GM18526 (cell line): ENCODE results near the gene ZPLD1.

Source experiments
- POLR2A ChIP-seq: IDR thresholded peaks from 3 replicates; pipeline ENCODE4 v1.6.1; 2011; ENCODE audit not compliant: insufficient read length; ENCODE audit errors: extremely low read depth

The ZPLD1 gene

DNA sequence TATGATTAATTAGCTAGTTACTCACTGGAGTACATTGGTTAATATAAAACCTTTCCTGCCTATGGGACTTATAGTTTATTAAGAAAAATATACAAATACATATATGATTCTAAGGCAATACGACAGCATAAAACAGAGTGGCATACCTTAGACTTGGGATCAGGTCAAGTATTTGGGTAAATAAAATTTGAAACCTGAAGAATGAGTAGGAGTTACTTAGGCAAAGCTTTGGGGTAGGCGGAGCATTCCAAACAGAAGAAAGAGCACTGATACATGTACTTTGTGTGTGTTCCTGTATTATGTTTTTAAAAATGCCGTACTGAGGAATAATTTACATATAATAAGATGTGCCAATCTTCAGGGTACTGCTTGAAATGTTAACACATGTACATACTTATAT lies 15.1 kb downstream of the ZPLD1 start:
- no peak for TF ChIP-seq POLR2A

DNA sequence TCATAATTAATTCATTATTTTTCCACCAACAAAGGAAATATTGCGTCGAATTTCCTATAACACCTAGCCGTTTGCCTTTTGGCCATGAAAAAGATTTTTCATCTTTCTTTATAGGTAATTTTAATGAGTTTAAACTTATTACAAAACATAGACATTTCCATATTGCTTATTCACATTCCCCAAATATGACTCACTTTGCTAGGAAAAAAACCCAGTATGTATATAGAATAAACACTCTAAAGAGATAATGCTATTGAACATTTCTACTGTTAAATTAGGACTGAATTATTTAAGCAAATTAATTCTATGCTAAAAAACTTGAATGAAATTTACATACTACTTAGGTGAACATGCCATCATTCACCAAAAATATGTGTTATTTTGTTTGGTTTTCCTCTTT lies 16.2 kb downstream of the ZPLD1 start:
- no peak for TF ChIP-seq POLR2A

DNA sequence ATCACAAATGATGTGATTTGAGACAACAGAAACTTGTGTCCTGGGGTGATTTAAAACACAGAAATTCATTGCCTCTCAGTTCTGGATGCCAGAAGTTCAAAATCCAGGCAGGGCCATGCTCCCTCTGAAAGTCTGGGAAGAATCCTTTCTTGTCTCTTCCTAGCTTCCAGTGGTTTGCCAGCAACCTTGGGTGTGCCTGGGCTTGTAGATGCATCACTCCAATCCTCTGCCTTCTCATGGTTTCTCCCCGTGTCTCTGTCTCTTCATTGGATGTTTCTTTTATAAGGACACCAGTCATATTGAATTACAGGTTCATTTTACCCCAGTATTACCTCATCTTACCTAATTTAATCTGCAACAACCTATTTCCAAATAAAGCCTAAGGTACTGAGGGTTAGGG lies 16.7 kb downstream of the ZPLD1 start:
- TF ChIP-seq POLR2A, result no peak

DNA sequence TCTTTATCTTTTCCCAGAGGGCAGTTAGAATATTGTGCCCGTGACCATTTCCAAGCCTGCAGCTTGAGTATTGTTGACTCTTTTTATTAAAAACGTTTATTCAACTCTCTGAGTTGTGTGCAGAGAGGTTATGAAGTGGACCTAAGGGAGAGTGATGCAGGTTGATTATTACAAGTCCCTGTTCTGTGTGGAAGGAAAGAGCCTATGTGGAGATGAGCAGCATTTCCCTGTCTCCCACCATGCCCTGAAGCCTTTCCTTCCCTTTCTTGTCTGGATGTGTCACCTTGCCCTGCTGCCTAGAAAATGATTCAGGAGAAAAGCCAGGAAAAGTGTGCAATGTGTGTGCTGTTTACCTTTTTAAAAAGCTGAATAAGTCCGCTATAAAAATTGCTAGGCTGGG lies 19.4 kb downstream of the ZPLD1 start:
- no peak for TF ChIP-seq POLR2A

DNA sequence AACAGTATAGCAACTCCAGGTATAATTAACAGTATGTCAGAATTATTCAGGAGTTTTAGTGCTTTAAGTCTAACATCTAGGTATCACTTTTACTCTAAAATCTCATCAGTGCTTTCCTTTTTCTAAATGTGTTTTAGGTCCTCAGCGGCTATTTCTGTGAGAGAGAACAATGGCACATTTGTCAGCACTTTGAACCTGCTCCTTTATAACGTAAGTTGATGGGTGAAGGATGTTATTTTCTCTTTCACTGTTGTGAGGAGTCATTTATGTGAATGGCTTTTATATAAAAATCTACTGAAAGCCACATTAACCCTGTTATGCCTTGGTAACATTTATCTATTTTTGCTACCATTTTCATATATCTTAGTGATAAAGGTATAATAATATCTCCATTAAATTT lies 22.8 kb downstream of the ZPLD1 start:
- TF ChIP-seq POLR2A, result no peak

DNA sequence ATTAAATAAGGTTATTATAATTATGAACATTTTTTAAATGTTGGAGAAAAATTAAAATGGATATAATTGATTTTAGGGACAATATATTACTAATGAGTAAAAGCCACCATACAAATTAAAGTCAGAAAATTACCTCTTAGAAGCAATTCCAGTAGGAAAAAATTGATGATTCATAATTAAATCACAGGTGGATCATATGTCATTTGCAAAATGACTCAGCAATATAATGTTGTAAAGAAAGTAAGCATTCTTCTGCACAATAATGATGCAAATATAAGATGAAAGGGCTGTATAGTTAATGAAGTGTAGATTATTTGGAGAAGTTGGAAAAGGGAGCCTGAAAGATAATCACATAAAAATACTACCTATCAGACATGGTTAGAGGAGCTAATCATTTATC lies 25.8 kb downstream of the ZPLD1 start:
- no peak for TF ChIP-seq POLR2A

DNA sequence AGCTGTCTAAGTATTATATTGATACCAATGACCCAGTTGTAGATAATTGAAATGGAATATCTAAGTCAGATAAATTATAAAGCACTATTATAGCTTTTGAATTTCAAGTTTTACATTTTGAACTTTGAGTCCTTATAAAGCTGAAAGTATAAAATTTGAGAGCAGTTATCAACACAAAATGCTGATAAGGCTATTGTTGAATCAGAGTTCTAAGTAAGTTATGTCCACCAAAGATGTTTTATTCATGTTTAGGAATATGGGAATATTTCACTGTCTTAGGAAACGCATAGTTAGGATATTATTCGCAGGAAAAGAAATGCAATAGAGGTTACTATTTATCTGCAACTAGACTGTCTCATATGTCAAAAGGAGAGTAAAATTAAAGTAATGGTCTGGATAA lies 29.4 kb downstream of the ZPLD1 start:
- no peak for TF ChIP-seq POLR2A

DNA sequence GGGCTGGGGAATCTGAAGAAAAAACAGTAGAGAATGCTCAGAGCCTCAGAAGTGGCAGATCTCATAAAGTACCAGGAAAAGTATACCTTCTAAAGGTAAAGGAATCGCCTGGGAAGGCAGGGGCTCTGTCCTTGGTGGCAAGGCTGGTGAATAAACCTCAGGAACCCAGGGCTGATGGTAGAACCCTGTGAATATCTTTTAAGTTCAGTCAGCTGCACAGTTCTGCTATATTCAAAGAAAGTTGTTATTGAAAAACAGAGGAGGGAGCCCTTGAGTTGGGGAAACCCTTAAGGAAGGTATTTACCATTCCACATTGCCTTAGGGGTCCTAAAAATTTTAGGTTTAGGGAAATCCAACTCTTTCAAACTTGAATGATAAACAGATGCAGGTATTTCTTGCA lies 31.2 kb downstream of the ZPLD1 start:
- no peak for TF ChIP-seq POLR2A

DNA sequence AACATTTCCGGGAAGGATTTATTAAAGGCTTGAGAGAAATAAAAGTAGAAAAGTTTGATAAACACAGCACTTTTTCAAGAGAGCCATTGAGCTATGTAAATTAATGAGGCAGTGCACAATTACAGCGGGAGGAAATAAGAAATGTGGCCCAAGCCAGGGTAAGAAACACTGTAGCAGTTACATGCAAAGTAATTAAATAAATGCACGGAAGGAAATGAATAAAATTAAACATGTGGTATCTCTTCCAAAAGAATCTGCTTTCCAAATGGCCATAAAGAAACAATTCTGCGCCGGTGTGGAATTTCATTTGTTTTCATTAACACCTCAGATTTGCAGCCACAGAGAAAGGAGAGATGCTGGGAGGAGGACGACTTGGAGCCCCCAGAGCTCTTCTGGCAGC lies 35.3 kb downstream of the ZPLD1 start:
- TF ChIP-seq POLR2A, result no peak

DNA sequence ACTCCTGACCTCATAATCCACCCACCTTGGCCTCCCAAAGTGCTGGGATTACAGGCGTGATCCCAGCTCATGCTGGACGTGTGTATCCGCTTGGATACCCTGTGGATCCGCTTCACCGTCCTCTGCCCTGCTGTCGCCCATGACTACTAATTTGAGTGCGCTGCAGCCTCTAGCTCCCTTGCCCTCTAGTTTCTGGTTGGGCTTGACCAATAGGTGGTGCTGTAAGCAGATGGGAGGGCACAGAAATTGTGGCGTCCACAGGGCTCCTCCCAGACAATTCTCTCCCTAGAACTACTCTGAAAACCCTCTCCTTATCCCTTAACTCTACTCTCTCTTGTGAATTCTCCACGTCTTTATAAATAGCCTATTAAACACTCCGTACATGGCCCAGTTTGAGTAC lies 36.2 kb downstream of the ZPLD1 start:
- TF ChIP-seq POLR2A, result no peak

DNA sequence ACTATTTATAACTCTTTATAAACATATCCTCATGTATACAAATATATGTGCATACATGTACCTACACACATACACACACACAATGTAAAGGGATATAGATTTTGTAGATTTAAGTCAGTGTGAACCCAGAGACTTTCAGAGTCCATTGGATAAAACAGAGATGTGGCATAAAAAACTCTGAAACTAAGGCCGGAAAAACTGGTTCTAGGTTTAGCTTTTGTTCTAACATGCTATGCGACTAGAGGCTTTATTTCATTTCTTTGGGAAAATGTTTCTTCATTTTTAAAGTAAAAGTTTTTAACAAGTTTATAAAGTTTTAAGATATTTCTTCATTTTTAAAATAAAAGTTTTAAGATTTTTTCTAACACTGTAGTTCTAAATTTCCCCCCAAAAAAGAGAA lies 36.7 kb downstream of the ZPLD1 start:
- TF ChIP-seq POLR2A, result no peak

DNA sequence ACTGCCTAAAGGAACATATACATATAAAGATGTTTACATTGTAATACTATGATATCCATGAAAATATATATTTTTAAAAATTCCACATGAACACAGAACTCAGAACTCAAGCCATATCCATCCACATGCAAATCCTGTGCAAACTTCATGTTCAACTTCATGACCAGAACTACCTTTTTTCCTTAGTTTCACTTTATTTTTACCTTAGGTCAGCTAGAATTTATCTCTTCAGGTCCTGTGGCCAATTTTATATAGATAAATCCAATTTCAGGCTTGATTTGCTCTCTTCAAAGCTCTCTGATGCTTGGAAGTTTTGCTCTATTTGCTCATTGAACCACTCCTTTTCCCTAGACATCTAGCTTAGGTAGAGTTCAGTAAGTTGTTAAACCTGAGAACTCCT lies 38.8 kb downstream of the ZPLD1 start:
- TF ChIP-seq POLR2A, result no peak

DNA sequence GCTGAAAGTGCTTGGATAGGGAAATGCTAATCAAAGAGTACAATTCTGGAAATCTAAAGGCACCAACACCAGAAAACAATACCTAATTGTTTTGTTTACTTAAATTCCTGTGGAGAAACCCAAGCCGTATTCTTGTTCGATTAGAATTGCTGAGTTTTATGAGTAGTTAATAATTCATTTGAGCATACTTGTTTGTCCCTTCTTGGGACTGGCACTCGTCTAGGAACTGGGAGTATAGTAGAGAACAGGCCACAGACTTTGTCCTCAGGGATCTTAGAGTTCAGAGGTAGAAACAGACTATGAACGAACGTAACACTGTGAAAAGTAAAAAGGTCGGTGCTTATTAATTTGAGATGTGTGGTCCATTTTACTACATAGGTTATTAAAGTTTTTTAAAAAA lies 39.4 kb downstream of the ZPLD1 start:
- TF ChIP-seq POLR2A, result no peak

DNA sequence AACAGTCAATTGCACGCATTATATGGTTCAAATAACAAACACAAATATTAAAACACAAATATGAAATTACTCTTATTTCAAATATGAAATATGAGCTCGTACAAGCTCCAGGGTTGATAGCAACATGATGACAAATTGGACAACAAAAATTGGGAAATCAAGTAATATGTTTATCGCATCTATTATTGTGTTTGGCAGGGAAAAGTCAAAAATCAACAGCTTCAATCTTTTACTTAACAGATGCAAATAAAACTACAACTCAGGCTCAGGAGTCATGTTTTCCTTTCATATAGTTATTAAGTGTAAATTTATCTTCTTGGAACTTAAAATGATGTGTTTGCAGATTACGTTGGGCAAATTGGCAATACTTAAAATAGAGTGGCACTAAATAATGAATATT lies 41.4 kb downstream of the ZPLD1 start:
- TF ChIP-seq POLR2A, result no peak

DNA sequence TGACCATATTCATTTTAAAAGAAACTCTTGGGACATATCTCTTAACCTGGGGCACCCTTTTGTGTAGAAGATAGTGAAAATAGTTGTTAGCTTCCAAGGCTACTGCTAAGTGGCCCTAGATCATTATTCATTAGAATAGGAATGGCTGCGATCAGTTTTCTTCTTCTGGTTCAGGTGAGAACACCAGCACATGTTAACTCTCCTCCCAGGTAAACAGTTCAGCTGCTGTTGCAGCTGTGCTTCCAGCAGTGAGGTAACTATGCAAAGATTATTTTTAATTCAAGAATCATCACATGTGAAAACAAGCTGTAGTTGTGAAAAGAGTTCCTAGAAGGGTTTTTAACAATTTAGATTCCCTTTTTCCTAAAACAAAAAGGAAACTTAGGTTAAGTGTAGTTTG lies 43.3 kb downstream of the ZPLD1 start:
- no peak for TF ChIP-seq POLR2A

DNA sequence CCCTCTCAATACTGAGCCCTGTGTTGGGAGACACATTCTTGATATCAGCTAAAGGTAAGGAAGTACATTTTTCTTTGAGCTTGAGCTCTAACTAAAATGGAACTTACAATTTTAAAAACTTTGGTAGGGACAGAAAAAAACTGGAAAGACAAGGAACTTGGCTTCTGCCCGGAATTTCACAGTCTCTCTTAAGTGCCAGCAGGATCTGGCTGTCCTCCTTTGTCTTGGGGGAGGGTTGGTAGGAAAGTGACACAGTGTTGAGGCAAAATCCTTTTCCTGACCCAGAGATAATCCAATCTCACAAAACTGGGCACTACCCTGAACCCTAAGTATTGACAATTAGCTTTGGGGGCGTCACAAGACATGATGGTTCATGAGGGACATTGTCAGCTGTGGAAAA lies 45.3 kb downstream of the ZPLD1 start:
- no peak for TF ChIP-seq POLR2A

DNA sequence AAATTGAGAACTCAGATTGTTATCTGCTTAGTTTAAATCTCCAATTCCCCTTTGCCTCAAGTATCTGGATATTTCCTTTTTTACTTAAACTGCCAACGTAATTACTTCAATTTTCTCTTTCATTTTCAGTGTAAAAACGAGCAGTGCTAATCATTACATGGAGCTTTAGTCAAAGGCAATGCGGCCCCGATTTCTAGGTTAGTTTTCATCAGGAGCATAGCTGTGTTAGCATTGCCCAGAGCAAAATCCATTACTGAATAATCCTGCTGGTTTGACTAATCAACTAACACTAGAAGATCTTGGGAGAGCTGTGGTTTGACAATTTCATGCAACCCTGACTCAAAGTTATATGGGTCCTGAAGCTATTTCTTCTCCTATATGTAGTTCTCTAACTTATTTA lies 46.2 kb downstream of the ZPLD1 start:
- TF ChIP-seq POLR2A, result no peak

DNA sequence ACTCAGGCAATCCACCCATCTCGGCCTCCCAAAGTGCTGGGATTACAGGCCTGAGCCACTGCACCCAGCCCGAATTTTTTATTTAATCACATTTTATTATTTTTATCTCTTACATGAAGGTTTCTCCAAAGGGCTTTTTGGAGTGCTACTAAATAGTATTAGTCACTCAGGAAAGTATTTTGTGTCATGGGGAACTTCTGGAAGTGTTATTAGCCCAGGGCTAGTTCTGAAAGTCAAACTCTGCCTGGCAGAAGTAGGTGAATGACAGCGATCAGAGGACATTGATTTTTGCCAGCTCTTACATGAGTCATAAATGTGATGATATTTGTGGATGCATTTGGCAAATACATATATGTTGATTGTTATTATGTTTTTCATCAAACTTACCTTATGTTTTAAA lies 48.7 kb downstream of the ZPLD1 start:
- TF ChIP-seq POLR2A, result no peak

DNA sequence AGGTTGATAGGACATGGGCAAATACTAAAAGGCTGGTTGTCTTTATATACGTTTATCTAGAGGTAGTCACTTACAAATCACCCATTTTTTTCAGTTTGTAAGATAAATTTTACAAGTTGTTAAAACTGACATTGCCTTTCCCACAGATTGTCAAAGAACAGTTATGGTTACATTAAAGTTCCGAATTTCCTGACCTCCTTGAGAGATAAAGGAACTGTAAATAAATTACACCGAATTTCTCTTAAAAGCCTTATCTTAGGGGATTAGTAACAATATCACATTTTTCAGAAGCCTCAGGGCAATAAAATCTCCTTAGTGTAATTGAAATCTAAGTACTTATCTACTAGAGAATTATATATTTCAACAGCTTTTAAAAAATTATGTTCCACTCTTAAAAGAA lies 49.5 kb downstream of the ZPLD1 start:
- no peak for TF ChIP-seq POLR2A

DNA sequence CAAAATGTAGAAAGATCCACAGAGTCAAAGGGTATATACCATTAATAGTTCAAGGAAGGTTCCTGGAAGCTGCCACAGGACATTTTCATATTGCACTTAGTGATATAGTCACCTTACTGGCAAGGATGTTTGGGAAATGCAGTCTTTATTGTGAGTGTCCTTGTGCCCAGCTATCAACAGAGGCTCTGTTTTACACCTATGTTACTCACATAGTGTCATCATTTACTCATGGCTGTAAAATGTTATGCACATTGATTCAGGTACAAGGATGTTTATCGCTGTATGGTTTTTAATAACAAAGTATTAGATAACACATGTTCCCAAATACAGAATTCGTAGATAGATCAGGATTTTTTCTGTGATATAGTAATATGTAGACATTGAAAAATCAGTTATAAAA lies 50.9 kb downstream of the ZPLD1 start:
- no peak for TF ChIP-seq POLR2A
